K562 (cell line): ENCODE measurements around the gene AFAP1. TPM values are rescaled to one million over a fixed set of nuclear protein-coding genes. Genes with fewer than 3 reads are reported as not detected.

Experiments used
- ATAC-seq: fragments of 200-7000 bp; cut with Tn5 transposase; 3 replicates; pipeline ENCODE4 v1.9.1; 2020; ENCODE audit warnings: moderate library complexity
- BruUV-seq: library from RNA; stranded (reverse); fragments of 400-500 nt; replicated peaks from 2 replicates; lab custom pipeline; 2021; lab: Mats Ljungman, UMichigan
- CTCF ChIA-PET: fragments of 300-600 bp; formaldehyde crosslinking; extraction: SDS; loops from one replicate; lab custom pipeline; 2021; ENCODE audit warnings: low intra/inter-chr PET ratio; lab: Yijun Ruan, JAX
- POLR2A ChIA-PET: fragments of 300-600, 350-650 bp; sonication (Branson Sonifier 250); formaldehyde crosslinking; extraction: SDS; loops from one replicate; lab custom pipeline; 2021; ENCODE audit warnings: antibody characterized with exemption, inconsistent platforms; lab: Yijun Ruan, JAX
- DNase-seq, 4 experiments: peaks; one replicate each; pipeline versions ENCODE4 v3.0.0 to v3.0.0-alpha.2; 2011 to 2018; ENCODE audit warnings: low spot score in 3 of 4, mixed read lengths in 3 of 4; ENCODE audit errors: extremely low read depth in 1 of 4
- FAIRE-seq: peaks from 2 replicates; lab custom pipeline; 2011; peaks lifted over from hg19 to GRCh38; lab: Jason Lieb, UNC
- H2AFZ ChIP-seq: 2 replicates; pipeline ENCODE4 v1.6.0; 2011; ENCODE audit warnings: low read depth, low read length, control low read depth, inconsistent platforms
- H3K27ac ChIP-seq: fragments of 200-600 bp; 3 replicates; pipeline ENCODE4 v1.8.0; 2011; ENCODE audit warnings: low read depth, mild to moderate bottlenecking, control low read depth, inconsistent platforms, low read length, moderate library complexity, mixed read lengths; ENCODE audit errors: extremely low read depth
- H3K27me3 ChIP-seq, 2 experiments: fragments of 300-600 bp in 1 of 2; 2 replicates in 1 of 2; 3 replicates in 1 of 2; pipeline versions ENCODE4 v1.6.0 to v1.8.0; 2011; ENCODE audit warnings: inconsistent platforms in 2 of 2, low read length in 2 of 2, mild to moderate bottlenecking in 1 of 2, mixed read lengths in 1 of 2, moderate library complexity in 1 of 2; ENCODE audit not compliant: control insufficient read depth in 2 of 2, insufficient read depth in 2 of 2
- H3K36me3 ChIP-seq: fragments of 300-600 bp; 3 replicates; pipeline ENCODE4 v1.8.0; 2011; ENCODE audit warnings: mild to moderate bottlenecking, low read length, inconsistent platforms; ENCODE audit not compliant: control insufficient read depth, insufficient read depth
- H3K4me1 ChIP-seq, 2 experiments: fragments of 200-600 bp in 1 of 2; replicated peaks in 1 of 2; 2 replicates in 1 of 2; 3 replicates in 1 of 2; pipeline versions ENCODE4 v1.5.1 to v1.8.0; 2011; ENCODE audit warnings: inconsistent platforms in 2 of 2, low read length in 2 of 2, mild to moderate bottlenecking in 1 of 2, mixed read lengths in 1 of 2, moderate library complexity in 1 of 2; ENCODE audit not compliant: control insufficient read depth in 2 of 2, insufficient read depth in 2 of 2
- H3K4me2 ChIP-seq: 2 replicates; pipeline ENCODE4 v1.6.1; 2011; ENCODE audit warnings: low read length, control low read depth, inconsistent platforms, mixed read lengths; ENCODE audit not compliant: insufficient read depth
- H3K4me3 ChIP-seq: fragments of 200-600 bp; sonication (generic), shearing (Covaris generic); 2 replicates; pipeline ENCODE4 v1.5.1; 2016; ENCODE audit warnings: control low read depth, inconsistent platforms
- H3K79me2 ChIP-seq: fragments of 200-600 bp; 3 replicates; pipeline ENCODE4 v1.8.0; 2011; ENCODE audit warnings: low read length, inconsistent platforms; ENCODE audit not compliant: control insufficient read depth, insufficient read depth
- H3K9ac ChIP-seq, 2 experiments: 2 replicates each; pipeline versions ENCODE4 v1.6.0 to v1.6.1; 2011; ENCODE audit warnings: low read depth in 2 of 2, low read length in 2 of 2, control low read depth in 1 of 2, inconsistent platforms in 1 of 2, mild to moderate bottlenecking in 1 of 2, mixed read lengths in 1 of 2; ENCODE audit not compliant: insufficient read depth in 1 of 2
- H3K9me1 ChIP-seq: one replicate; pipeline ENCODE4 v1.6.0; 2011; ENCODE audit warnings: inconsistent platforms, mild to moderate bottlenecking, low read length, moderate library complexity; ENCODE audit not compliant: control insufficient read depth, insufficient read depth
- H3K9me3 ChIP-seq: replicated peaks from 2 replicates; pipeline ENCODE4 v1.5.1; 2011; ENCODE audit warnings: low read depth, low read length, inconsistent platforms; ENCODE audit not compliant: control insufficient read depth, insufficient read depth
- H4K20me1 ChIP-seq: replicated peaks from 2 replicates; pipeline ENCODE4 v1.6.1; 2011; ENCODE audit warnings: low read length, inconsistent platforms, mixed read lengths; ENCODE audit not compliant: control insufficient read depth, insufficient read depth
- CCAR2 ChIP-seq: fragments of 200-400 bp; formaldehyde crosslinking; IDR thresholded peaks from 2 replicates; pipeline ENCODE4 v1.6.1; 2017; ENCODE audit warnings: mild to moderate bottlenecking, low read depth, low read length
- HNRNPH1 ChIP-seq: fragments of 200-400 bp; formaldehyde crosslinking; optimal IDR thresholded peaks from 2 replicates; pipeline ENCODE3; 2017; ENCODE audit warnings: low read depth, mild to moderate bottlenecking, low read length, moderate library complexity
- KLF10 ChIP-seq: fragments of 250-450 bp; sonication (Bioruptor Pico); IDR thresholded peaks from 2 replicates; pipeline ENCODE4 v1.6.1; 2021; ENCODE audit warnings: matching md5 sums
- MAFF ChIP-seq: IDR thresholded peaks from 2 replicates; pipeline ENCODE4 v1.6.1; 2012; ENCODE audit warnings: low read length, improper control_type of control experiment
- MIER1 ChIP-seq: fragments of 450-650 bp; IDR thresholded peaks from 2 replicates; pipeline ENCODE4 v1.6.1; 2016; ENCODE audit warnings: antibody characterized with exemption, mild to moderate bottlenecking, low read depth
- NFXL1 ChIP-seq: fragments of 450-650 bp; formaldehyde crosslinking; IDR thresholded peaks from 2 replicates; pipeline ENCODE4 v1.4.0; 2021; ENCODE audit warnings: mild to moderate bottlenecking
- NR3C1 ChIP-seq: sonication (generic); formaldehyde crosslinking; IDR thresholded peaks from 2 replicates; pipeline ENCODE4 v1.8.1; 2022; ENCODE audit warnings: missing genetic modification reagents
- NUFIP1 ChIP-seq: fragments of 450-650 bp; IDR thresholded peaks from 2 replicates; pipeline ENCODE4 v1.6.1; 2018; ENCODE audit not compliant: partially characterized antibody
- PHF20 ChIP-seq: fragments of 450-650 bp; IDR thresholded peaks from 2 replicates; pipeline ENCODE4 v1.6.1; 2018; ENCODE audit not compliant: partially characterized antibody
- POLR2AphosphoS5 ChIP-seq: IDR thresholded peaks from 2 replicates; pipeline ENCODE4 v1.6.1; 2011; ENCODE audit warnings: mild to moderate bottlenecking, low read depth, low read length, moderate library complexity; ENCODE audit not compliant: control insufficient read depth, insufficient read depth
- POLR2H ChIP-seq: IDR thresholded peaks from 2 replicates; pipeline ENCODE4 v1.6.1; 2016; ENCODE audit warnings: missing genetic modification characterization, low read depth, mild to moderate bottlenecking, control low read depth, missing compliant biosample characterization, moderate library complexity
- SPI1 ChIP-seq: IDR thresholded peaks from 2 replicates; pipeline ENCODE4 v1.6.1; 2011; ENCODE audit warnings: low read depth, low read length, control low read depth, borderline replicate concordance
- TRIM24 ChIP-seq, 2 experiments: fragments of 450-650 bp; IDR thresholded peaks; 2 replicates each; pipeline ENCODE4 v1.6.1; 2016
- ZNF282 ChIP-seq: sonication (generic); formaldehyde crosslinking; IDR thresholded peaks from 2 replicates; pipeline ENCODE4 v1.8.1; 2023; ENCODE audit warnings: missing genetic modification reagents
- ZNF668 ChIP-seq: fragments of 250-450 bp; sonication (Bioruptor Pico); IDR thresholded peaks from 2 replicates; pipeline ENCODE4 v1.8.0; 2022; ENCODE audit warnings: mild to moderate bottlenecking, inconsistent platforms
- WGBS: fragments of 100-300 bp; shearing (Covaris generic); methylation state at CpG from one replicate; pipeline ENCODE4 v1.1.6; 2016; ENCODE audit warnings: low coverage, mixed read lengths; ENCODE audit not compliant: insufficient coverage; ENCODE audit errors: missing lambda C conversion rate; 5-methylcytosine and 5-hydroxymethylcytosine counted together
- in situ Hi-C: fragments of 300-500 bp; cut with MboI; formaldehyde crosslinking; loops from 4 replicates; pipeline ENCODE4 v1.15.0; 2018; ENCODE audit warnings: inconsistent platforms, mixed read lengths
- intact Hi-C: fragments of 100-400 bp; cut with micrococcal nuclease; formaldehyde crosslinking; loops from 2 replicates; pipeline ENCODE4 v1.14.2; 2022
- polyA plus RNA-seq, 8 experiments: library from polyadenylated mRNA; depleted of rRNA in 4 of 8; stranded (reverse) in 5 of 8; unstranded in 3 of 8; fragments of >200 nt; fragmentation: Nextera tagmentation in 2 of 8; fragmentation: Illumina TruSeq in 1 of 8; extraction: Ambion mirVana in 2 of 8; extraction: Trizol in 1 of 8; gene quantifications; 2 replicates each; pipeline versions ENCODE4 v1.2.1 to v1.2.3, GENCODE V29; 2011 to 2014; ENCODE audit warnings: inconsistent platforms in 1 of 8, missing spikeins in 1 of 8
- total RNA-seq, 7 experiments: library from RNA; depleted of rRNA in 6 of 7; stranded (reverse); fragments of >200 nt in 6 of 7; fragmentation: Illumina TruSeq in 2 of 7; extraction: Trizol in 2 of 7; gene quantifications; 2 replicates each; pipeline versions ENCODE4 v1.2.1 to v1.2.3, GENCODE V29; 2011 to 2021; ENCODE audit warnings: low replicate concordance in 1 of 7
- TF ChIP-seq, protein P1 (sequence below): fragments of 250-450 bp; sonication (Bioruptor Pico); IDR thresholded peaks from 2 replicates; pipeline ENCODE4 v1.4.0; 2020
- TF ChIP-seq, protein P2 (sequence below): fragments of 250-450 bp; sonication (Bioruptor Pico); IDR thresholded peaks from 2 replicates; pipeline ENCODE4 v1.8.0; 2021; ENCODE audit warnings: moderate library complexity, mild to moderate bottlenecking, inconsistent platforms
- TF ChIP-seq, protein P3 (sequence below): fragments of 250-450 bp; sonication (Bioruptor Pico); IDR thresholded peaks from 2 replicates; pipeline ENCODE4 v1.8.0; 2021; ENCODE audit warnings: moderate library complexity, mild to moderate bottlenecking, inconsistent platforms

AFAP1 gene
- total and polyA plus RNA-seq, 9 of the 15 experiments (the other 6 are each of a cell fraction or from before 2014, with no cell fraction given), result 0.07 to 0.42 (median 0.12) TPM; not detected in 1

DNA sequence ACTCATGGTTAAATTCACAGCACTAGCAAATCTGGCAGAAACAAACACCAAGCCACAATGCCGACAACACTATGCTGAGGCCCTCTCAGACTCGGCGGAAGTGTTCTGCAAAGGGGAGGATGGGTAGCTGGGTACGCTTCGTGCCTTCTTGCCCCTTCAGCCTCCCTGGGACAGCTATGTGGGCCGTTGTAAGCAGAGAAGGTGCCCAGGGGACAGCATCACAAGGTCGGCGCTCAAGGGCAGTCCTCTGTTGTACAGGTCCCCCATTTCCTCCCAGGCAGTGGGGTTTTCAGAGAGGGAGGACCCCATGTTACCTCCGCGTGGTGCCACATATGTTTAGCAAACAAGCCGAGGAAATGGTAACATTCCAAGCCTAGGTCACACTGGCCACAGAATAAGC lies 173.6 kb downstream of the AFAP1 start:
- Histone ChIP-seq H3K4me2 (no peak overlapping the region), H3K4me3 (no peak overlapping the region), H3K9me3 (no peaks in the 10 kb centered on the region; the same call in 1 of the 2 replicates), H4K20me1 (peaks cover 8% of the 10 kb centered on the region; the same call in 1 of the 2 replicates), H3K9me1 (no peaks in the 10 kb centered on the region), H2AFZ (no peak overlapping the region), H3K27me3 (no peaks in the 10 kb centered on the region), H3K79me2 (no peaks in the 10 kb centered on the region), H3K9ac (no peak overlapping the region), H3K36me3 (peaks cover 4% of the 10 kb centered on the region; the same call in 1 of the 3 replicates), H3K27ac (no peak overlapping the region), H3K4me1 (peaks cover 0 to 5% of the 10 kb centered on the region in 2 experiments; a peak in 1 of 5 replicates)
- ChIA-PET CTCF (no interaction called here), POLR2A (no interaction called here)
- 62% methylated on average over 8 of the region's 11 CpGs for WGBS
- ATAC-seq (no peak), DNase-seq (no peak), FAIRE-seq (no peak)
- no peak for TF ChIP-seq HNRNPH1
- TF ChIP-seq MIER1, result no peak
- no peak for TF ChIP-seq ZNF282 (CRISPR knock-in tag)
- no peak for TF ChIP-seq NUFIP1
- no peak for TF ChIP-seq SPI1
- TF ChIP-seq NR3C1 (CRISPR knock-in tag), result no peak
- no peak for TF ChIP-seq ZNF668
- no peak for TF ChIP-seq KLF10 (CRISPR knock-in tag)
- TF ChIP-seq, protein P1, sequence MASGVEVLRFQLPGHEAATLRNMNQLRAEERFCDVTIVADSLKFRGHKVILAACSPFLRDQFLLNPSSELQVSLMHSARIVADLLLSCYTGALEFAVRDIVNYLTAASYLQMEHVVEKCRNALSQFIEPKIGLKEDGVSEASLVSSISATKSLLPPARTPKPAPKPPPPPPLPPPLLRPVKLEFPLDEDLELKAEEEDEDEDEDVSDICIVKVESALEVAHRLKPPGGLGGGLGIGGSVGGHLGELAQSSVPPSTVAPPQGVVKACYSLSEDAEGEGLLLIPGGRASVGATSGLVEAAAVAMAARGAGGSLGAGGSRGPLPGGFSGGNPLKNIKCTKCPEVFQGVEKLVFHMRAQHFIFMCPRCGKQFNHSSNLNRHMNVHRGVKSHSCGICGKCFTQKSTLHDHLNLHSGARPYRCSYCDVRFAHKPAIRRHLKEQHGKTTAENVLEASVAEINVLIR (CRISPR knock-in tag), result no peak
- TF ChIP-seq, protein P2, sequence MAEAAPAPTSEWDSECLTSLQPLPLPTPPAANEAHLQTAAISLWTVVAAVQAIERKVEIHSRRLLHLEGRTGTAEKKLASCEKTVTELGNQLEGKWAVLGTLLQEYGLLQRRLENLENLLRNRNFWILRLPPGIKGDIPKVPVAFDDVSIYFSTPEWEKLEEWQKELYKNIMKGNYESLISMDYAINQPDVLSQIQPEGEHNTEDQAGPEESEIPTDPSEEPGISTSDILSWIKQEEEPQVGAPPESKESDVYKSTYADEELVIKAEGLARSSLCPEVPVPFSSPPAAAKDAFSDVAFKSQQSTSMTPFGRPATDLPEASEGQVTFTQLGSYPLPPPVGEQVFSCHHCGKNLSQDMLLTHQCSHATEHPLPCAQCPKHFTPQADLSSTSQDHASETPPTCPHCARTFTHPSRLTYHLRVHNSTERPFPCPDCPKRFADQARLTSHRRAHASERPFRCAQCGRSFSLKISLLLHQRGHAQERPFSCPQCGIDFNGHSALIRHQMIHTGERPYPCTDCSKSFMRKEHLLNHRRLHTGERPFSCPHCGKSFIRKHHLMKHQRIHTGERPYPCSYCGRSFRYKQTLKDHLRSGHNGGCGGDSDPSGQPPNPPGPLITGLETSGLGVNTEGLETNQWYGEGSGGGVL (CRISPR knock-in tag), result no peak
- no peak for TF ChIP-seq PHF20
- no peak for TF ChIP-seq TRIM24 (IDR thresholded peaks at IDR 0.05)
- TF ChIP-seq POLR2AphosphoS5, result no peak
- TF ChIP-seq NFXL1 (CRISPR knock-in tag), result no peak
- TF ChIP-seq, protein P3, sequence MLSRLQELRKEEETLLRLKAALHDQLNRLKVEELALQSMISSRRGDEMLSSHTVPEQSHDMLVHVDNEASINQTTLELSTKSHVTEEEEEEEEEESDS (CRISPR knock-in tag), result no peak
- TF ChIP-seq POLR2H (tag), result no peak
- no peak for TF ChIP-seq MAFF
- TF ChIP-seq CCAR2, result no peak
- intact Hi-C loops (no loop called here), in situ Hi-C loops (no loop called here)
- BruUV-seq, result no TSS peak
